Activated CD4-positive, alpha-beta T cell treated with anti-CD3 and anti-CD28 coated beads, Interleukin-2, Interleukin-4, amounts not matched to agents 100 ng/mL and 50 ng/mL, durations not matched to agents 16 hours and 8 hours (primary cell): Measurements from ENCODE around the gene S1PR4.
A peak's percentile ranks its signal among the peaks of the same experiment; 100 is the strongest.
"Not testable (repeated sequence)": the region's sequence is repeated elsewhere in the genome, so short reads cannot be mapped to it uniquely, and the experiment has no call there.

Source experiments
- DNase-seq: peaks from one replicate; pipeline ENCODE4 v3.0.0-alpha.2; 2020; ENCODE audit warnings: low spot score

The S1PR4 gene

GRCh38 chr19:3179739-3180293 lies 1.2 kb downstream of the S1PR4 start:
- DNase-seq = peak; percentile 40

GRCh38 chr19:3183721-3184641 lies 5.4 kb downstream of the S1PR4 start:
- no peak for DNase-seq

- DNase-seq = peak; percentile 69
These were observed 6.4 kb downstream of the S1PR4 start for GRCh38 chr19:3184847-3185460.

- DNase-seq = peak; percentile 94
These were observed 7.0 kb downstream of the S1PR4 start, which contains the start of gene NCLN for GRCh38 chr19:3185461-3186159. TSS of gene NCLN (plus strand) at chr19:3185930. CDS start at chr19:3186031, 101 bp downstream.

GRCh38 chr19:3186160-3186688 lies 7.7 kb downstream of the S1PR4 start:
- no peak for DNase-seq

- no peak for DNase-seq
These were observed 8.5 kb downstream of the S1PR4 start for GRCh38 chr19:3186891-3187661.

GRCh38 chr19:3187662-3188511 lies 9.3 kb downstream of the S1PR4 start:
- DNase-seq = no peak

- no peak for DNase-seq
These were observed 10.3 kb downstream of the S1PR4 start for GRCh38 chr19:3188627-3189596.

- DNase-seq = no peak
These were observed 11.3 kb downstream of the S1PR4 start for GRCh38 chr19:3189702-3190469.

GRCh38 chr19:3190470-3190770 lies 11.9 kb downstream of the S1PR4 start:
- no peak for DNase-seq

GRCh38 chr19:3190921-3191805 lies 12.6 kb downstream of the S1PR4 start:
- DNase-seq = no peak

GRCh38 chr19:3191806-3192104 lies 13.2 kb downstream of the S1PR4 start:
- DNase-seq = not testable (repeated sequence)

- DNase-seq = no peak
These were observed 13.7 kb downstream of the S1PR4 start for GRCh38 chr19:3192228-3192635.

- no peak for DNase-seq
These were observed 14.1 kb downstream of the S1PR4 start for GRCh38 chr19:3192684-3193083.

GRCh38 chr19:3193256-3194105 lies 14.9 kb downstream of the S1PR4 start:
- no peak for DNase-seq
